GM13976 (cell line): Measurements from ENCODE around the gene PAX7.

ENCODE experiments used
- DNase-seq: peaks from one replicate; pipeline ENCODE4 v3.0.0; 2012; ENCODE audit warnings: low spot score
- CTCF ChIP-seq: IDR thresholded peaks from 2 replicates; pipeline ENCODE4 v1.5.1; 2012; ENCODE audit warnings: borderline replicate concordance, mild to moderate bottlenecking; ENCODE audit not compliant: insufficient read depth; ENCODE audit errors: extremely low read depth, missing control alignments, control extremely low read depth
- in situ Hi-C: fragments of 300-500 bp; cut with MboI; formaldehyde crosslinking; loops from one replicate; pipeline ENCODE4 v1.12.0; 2022; ENCODE audit warnings: low sequenced_read_pairs, mixed read lengths, inconsistent platforms; ENCODE audit not compliant: unreplicated experiment

Gene PAX7

GRCh38 chr1:18749569-18749968 lies 118.9 kb downstream of the PAX7 start:
- no peak for DNase-seq
- in situ Hi-C loops, result no loop called here
- no peak for TF ChIP-seq CTCF

GRCh38 chr1:18750600-18750999 lies 120.0 kb downstream of the PAX7 start:
- TF ChIP-seq CTCF, result no peak
- DNase-seq, result no peak
- in situ Hi-C loops, result no loop called here

DNA sequence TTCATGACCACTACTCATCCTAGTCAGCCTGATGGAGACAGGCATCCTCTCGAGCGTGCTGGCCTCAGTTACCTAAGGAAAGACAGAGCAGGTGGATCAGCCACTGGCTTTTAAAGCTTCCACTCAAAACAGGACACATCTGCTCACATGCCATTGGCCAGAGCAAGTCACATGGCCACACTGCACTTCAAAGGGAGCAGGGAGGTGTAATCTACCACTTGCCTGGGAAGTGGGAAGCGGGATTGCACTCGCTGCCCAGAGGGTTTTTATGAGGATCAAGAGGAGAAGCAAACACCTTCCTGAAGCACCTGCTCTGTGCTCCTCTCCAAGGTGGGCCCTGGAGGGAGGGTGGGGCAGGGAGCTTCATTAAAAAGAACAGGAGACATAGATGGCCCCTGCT lies 120.8 kb downstream of the PAX7 start:
- TF ChIP-seq CTCF, result no peak
- DNase-seq, result no peak
- in situ Hi-C loops, result no loop called here

GRCh38 chr1:18752409-18752808 lies 121.8 kb downstream of the PAX7 start:
- in situ Hi-C loops, result no loop called here
- no peak for DNase-seq
- TF ChIP-seq CTCF, result no peak

DNA sequence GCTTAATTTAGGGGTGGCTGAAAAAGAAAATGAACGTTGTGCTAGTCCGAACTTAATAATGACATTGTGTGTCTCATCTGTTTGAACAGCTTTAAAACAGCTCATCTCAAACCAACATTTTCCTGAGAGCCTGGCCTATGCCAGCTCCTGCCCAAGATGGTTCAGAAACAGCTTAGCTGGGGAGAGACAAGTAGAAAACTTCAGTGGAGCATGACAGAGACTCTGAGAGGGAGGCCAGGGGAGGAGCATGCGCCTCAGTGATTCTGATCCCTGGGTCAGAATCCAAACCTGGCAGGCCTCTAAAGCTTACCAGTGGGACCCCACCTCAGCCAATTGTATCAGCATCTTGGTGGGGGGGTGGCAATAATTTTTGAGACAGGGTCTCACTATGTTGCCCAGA lies 129.5 kb downstream of the PAX7 start:
- TF ChIP-seq CTCF, result no peak
- in situ Hi-C loops, result no loop called here
- DNase-seq, result no peak

- DNase-seq, result no peak
- in situ Hi-C loops, result no loop called here
- TF ChIP-seq CTCF, result no peak
These were observed 131.5 kb downstream of the PAX7 start for GRCh38 chr1:18761948-18762840.
